Measurements from ENCODE around the gene MAN1A1. TPM values are rescaled to one million over a fixed set of nuclear protein-coding genes. Genes with fewer than 3 reads are reported as not detected.

MAN1A1 gene
- total and polyA plus RNA-seq, 2 of the 8 experiments (the other 6 are each of a cell fraction or from before 2014, with no cell fraction given) = 1.8 to 5.4 TPM

- WGBS, 2 experiments (ENCODE audit: extremely low coverage in 1 of 2, insufficient coverage in 1 of 2, insufficient read length in 1 of 2, insufficient replicate concordance in 2 of 2, low coverage in 1 of 2, low lambda C conversion rate in 2 of 2, missing lambda C conversion rate in 1 of 2) = 92% methylated on average over 11 of the region's 11 CpGs; no CpG with 5 or more reads in 1 of the 2 experiments
- no peaks in the 10 kb centered on the region for H3K23me2 ChIP-seq (ENCODE audit: low read depth, low read length)
- no peak overlapping the region for H2BK120ac ChIP-seq (replicated peaks; ENCODE audit: low read depth, low read length)
- H2AFZ ChIP-seq (ENCODE audit: low read length) = no peak overlapping the region
- CTCF ChIA-PET (ENCODE audit: partially characterized antibody) = interaction anchor here (0.8 to 1.0 kb wide), 2 partner anchors 15 to 28 kb away, joined by 3 to 4 read pairs; no protein-coding TSS in a partner anchor
- no peaks in the 10 kb centered on the region for H4K20me1 ChIP-seq (replicated peaks in 1 of 2; ENCODE audit: control insufficient read depth in 1 of 2, insufficient read depth in 2 of 2, low read length in 2 of 2)
- H3K4me2 ChIP-seq (ENCODE audit: insufficient read depth in 1 of 2, low read depth in 2 of 2, low read length in 2 of 2) = no peak overlapping the region
- H3K4me3 ChIP-seq (ENCODE audit: extremely low read depth in 1 of 4, insufficient read depth in 2 of 4, low read depth in 3 of 4, low read length in 4 of 4) = no peak overlapping the region
- no peak overlapping the region for H3K56ac ChIP-seq (replicated peaks; ENCODE audit: insufficient read length, low read depth, low read length)
- FAIRE-seq (no peak), DNase-seq (ENCODE audit: low read depth in 1 of 2, low spot score in 2 of 2) (no peak)
- no peak overlapping the region for H2AK5ac ChIP-seq (ENCODE audit: low read depth, low read length)
- no peak overlapping the region for H4K5ac ChIP-seq (ENCODE audit: insufficient read length, low read depth, low read length)
- H2BK20ac ChIP-seq (ENCODE audit: low read length) = no peak overlapping the region
- no peak overlapping the region for H2BK5ac ChIP-seq (ENCODE audit: low read depth, low read length)
- H3K14ac ChIP-seq (ENCODE audit: insufficient read length) = no peak overlapping the region
- H3K79me1 ChIP-seq (ENCODE audit: low read depth, low read length) = no peaks in the 10 kb centered on the region
- no peak overlapping the region for H2BK12ac ChIP-seq (ENCODE audit: low read depth, low read length)
- H3K27ac ChIP-seq (ENCODE audit: low read depth, low read length) = no peak overlapping the region
- no peaks in the 10 kb centered on the region for H3K4me1 ChIP-seq (replicated peaks in 1 of 4; ENCODE audit: control insufficient read depth in 3 of 4, insufficient read depth in 4 of 4, low read length in 3 of 4)
- H3K9ac ChIP-seq (replicated peaks in 1 of 4; ENCODE audit: extremely low read depth in 1 of 4, low read depth in 3 of 4, low read length in 3 of 4) = no peak overlapping the region
- H3K36me3 ChIP-seq (ENCODE audit: control insufficient read depth in 2 of 4, insufficient read depth in 4 of 4, low read length in 3 of 4) = no peaks in the 10 kb centered on the region
- no peaks in the 10 kb centered on the region for H3K27me3 ChIP-seq (replicated peaks in 1 of 4; ENCODE audit: control insufficient read depth in 3 of 4, extremely low read depth in 1 of 4, insufficient read depth in 3 of 4, low read length in 3 of 4)
- H4K8ac ChIP-seq (ENCODE audit: extremely low read depth, insufficient read depth, low read length) = no peak overlapping the region
- POLR2A ChIA-PET (ENCODE audit: partially characterized antibody) = no interaction called here
- no peak overlapping the region for H3K18ac ChIP-seq (ENCODE audit: extremely low read depth, low read length)
- 0 out of 2 replicates have a peak, but pooled peaks have one; percentile 29 for TF ChIP-seq CEBPB (IDR thresholded peaks at IDR 0.05; ENCODE audit: low read depth, low read length)
- TF ChIP-seq EP300 (IDR thresholded peaks at IDR 0.05; ENCODE audit: borderline replicate concordance in 1 of 2, low read depth in 2 of 2, low read length in 2 of 2) = no peak
- no peak for TF ChIP-seq JUN (IDR thresholded peaks at IDR 0.05; ENCODE audit: low read depth, low read length)
- no peaks in the 10 kb centered on the region for H3K9me3 ChIP-seq (ENCODE audit: insufficient read depth in 2 of 2, low read depth in 1 of 2, low read length in 1 of 2)
- H3K23ac ChIP-seq (ENCODE audit: insufficient read length) = no peak overlapping the region
- H4K91ac ChIP-seq (replicated peaks; ENCODE audit: insufficient read length, low read length) = no peak overlapping the region
- H2BK15ac ChIP-seq (ENCODE audit: low read length) = no peak overlapping the region
- H3K4ac ChIP-seq (replicated peaks; ENCODE audit: insufficient read length, low read depth, low read length) = no peak overlapping the region
- H3K79me2 ChIP-seq (ENCODE audit: control insufficient read depth in 1 of 2, insufficient read depth in 2 of 2, low read length in 2 of 2) = no peaks in the 10 kb centered on the region
Measured at GRCh38 chr6:119209452-119210205, 139.9 kb downstream of the MAN1A1 start.
